HepG2 (cell line): ENCODE measurements around the gene HK3. TPM values are rescaled to one million over a fixed set of nuclear protein-coding genes. Genes with fewer than 3 reads are reported as not detected.

Source experiments
- ATAC-seq: fragments of 200-7000 bp; cut with Tn5 transposase; 3 replicates; pipeline ENCODE4 v1.9.1; 2020; ENCODE audit warnings: mild to moderate bottlenecking, moderate library complexity
- BruUV-seq: library from RNA; stranded (reverse); fragments of 400-500 nt; replicated peaks from 2 replicates; lab custom pipeline; 2021; lab: Mats Ljungman, UMichigan
- CTCF ChIA-PET: fragments of 300-600 bp; formaldehyde crosslinking; extraction: SDS; loops from one replicate; lab custom pipeline; 2021; ENCODE audit warnings: low total read pairs, inconsistent platforms, low intra/inter-chr PET ratio; lab: Yijun Ruan, JAX
- POLR2A ChIA-PET: fragments of 350-600 bp; sonication (Branson Sonifier 250); formaldehyde crosslinking; loops from one replicate; lab custom pipeline; 2020; ENCODE audit warnings: antibody characterized with exemption, inconsistent platforms; lab: Yijun Ruan, JAX
- DNase-seq: peaks from one replicate; pipeline ENCODE4 v3.0.0-alpha.2; 2015; ENCODE audit warnings: low spot score
- FAIRE-seq: peaks from 3 replicates; lab custom pipeline; 2011; peaks lifted over from hg19 to GRCh38; lab: Jason Lieb, UNC
- H2AFZ ChIP-seq: one replicate; pipeline ENCODE4 v1.6.1; 2011; ENCODE audit warnings: low read length, inconsistent platforms
- H3K27ac ChIP-seq: fragments of 300-600 bp; 3 replicates; pipeline ENCODE4 v1.8.0; 2011; ENCODE audit warnings: mixed run types, mild to moderate bottlenecking, mixed read lengths, low read length, inconsistent platforms; ENCODE audit not compliant: insufficient read depth; ENCODE audit errors: extremely low read length
- H3K27me3 ChIP-seq, 2 experiments: fragments of 200-600 bp in 1 of 2; 2 replicates in 1 of 2; 3 replicates in 1 of 2; pipeline versions ENCODE4 v1.6.0 to v1.8.0; 2011; ENCODE audit warnings: low read length in 2 of 2, mild to moderate bottlenecking in 2 of 2, moderate library complexity in 2 of 2, inconsistent platforms in 1 of 2; ENCODE audit not compliant: insufficient read depth in 2 of 2, control insufficient read depth in 1 of 2
- H3K36me3 ChIP-seq, 2 experiments: fragments of 200-600 bp in 1 of 2; replicated peaks in 1 of 2; 2 replicates in 1 of 2; 3 replicates in 1 of 2; pipeline versions ENCODE4 v1.5.1 to v1.8.0; 2011; ENCODE audit warnings: low read length in 2 of 2, inconsistent platforms in 1 of 2; ENCODE audit not compliant: insufficient read depth in 2 of 2, control insufficient read depth in 1 of 2
- H3K4me1 ChIP-seq: 2 replicates; pipeline ENCODE4 v1.5.1; 2012; ENCODE audit warnings: low read length, inconsistent platforms; ENCODE audit not compliant: insufficient read depth
- H3K4me2 ChIP-seq: 2 replicates; pipeline ENCODE4 v1.6.0; 2011; ENCODE audit warnings: low read depth, low read length, inconsistent platforms
- H3K4me3 ChIP-seq, 3 experiments: fragments of 200-600 bp in 1 of 3; sonication (generic), shearing (Covaris generic) in 1 of 3; replicated peaks in 1 of 3; 2 replicates each; pipeline ENCODE4 v1.5.1; 2011 to 2016; ENCODE audit warnings: low read length in 3 of 3, inconsistent platforms in 2 of 3, low read depth in 2 of 3, mild to moderate bottlenecking in 2 of 3, control low read depth in 1 of 3, mixed read lengths in 1 of 3; ENCODE audit not compliant: insufficient read depth in 1 of 3
- H3K79me2 ChIP-seq: one replicate; pipeline ENCODE4 v1.6.1; 2011; ENCODE audit warnings: low read length, inconsistent platforms; ENCODE audit not compliant: insufficient read depth
- H3K9ac ChIP-seq: 2 replicates; pipeline ENCODE4 v1.6.0; 2011; ENCODE audit warnings: mild to moderate bottlenecking, low read depth, low read length, inconsistent platforms; ENCODE audit not compliant: insufficient read depth
- H3K9me3 ChIP-seq: 2 replicates; pipeline ENCODE4 v1.5.1; 2012; ENCODE audit warnings: mild to moderate bottlenecking, low read length
- H4K20me1 ChIP-seq: 2 replicates; pipeline ENCODE4 v1.6.0; 2011; ENCODE audit warnings: inconsistent platforms, mild to moderate bottlenecking, low read length, moderate library complexity; ENCODE audit not compliant: insufficient read depth
- ETV5 ChIP-seq: IDR thresholded peaks from 2 replicates; pipeline ENCODE4 v1.6.1; 2018; ENCODE audit warnings: missing biosample characterization, missing genetic modification reagents, inconsistent platforms, borderline replicate concordance
- GLI4 ChIP-seq: sonication (generic); formaldehyde crosslinking; IDR thresholded peaks from 2 replicates; pipeline ENCODE4 v1.5.1; 2020; ENCODE audit warnings: missing genetic modification reagents, mild to moderate bottlenecking, moderate library complexity, borderline replicate concordance
- HCFC1 ChIP-seq: fragments of 150-350 bp; IDR thresholded peaks from 2 replicates; pipeline ENCODE4 v1.6.1; 2014; ENCODE audit warnings: low read depth, low read length
- KDM4B ChIP-seq: sonication (generic); formaldehyde crosslinking; IDR thresholded peaks from 2 replicates; pipeline ENCODE4 v1.4.0; 2020; ENCODE audit warnings: missing genetic modification reagents
- NR2F2 ChIP-seq: IDR thresholded peaks from 2 replicates; pipeline ENCODE4 v1.6.1; 2012; ENCODE audit warnings: low read depth, inconsistent platforms, borderline replicate concordance
- PHB2 ChIP-seq: fragments of 450-650 bp; IDR thresholded peaks from 2 replicates; pipeline ENCODE4 v1.6.1; 2018; ENCODE audit not compliant: partially characterized antibody
- RNF2 ChIP-seq: fragments of 450-650 bp; conservative IDR thresholded peaks from 2 replicates; pipeline ENCODE4 v1.6.1; 2016; ENCODE audit warnings: low read depth
- SAP130 ChIP-seq: IDR thresholded peaks from 2 replicates; pipeline ENCODE4 v1.6.1; 2016; ENCODE audit warnings: low read depth
- ZBTB42 ChIP-seq: sonication (generic); formaldehyde crosslinking; IDR thresholded peaks from 2 replicates; pipeline ENCODE4 v1.5.0; 2020; ENCODE audit warnings: mild to moderate bottlenecking, missing genetic modification reagents
- ZNF615 ChIP-seq: sonication (generic); formaldehyde crosslinking; IDR thresholded peaks from 2 replicates; pipeline ENCODE4 v1.5.0; 2020; ENCODE audit warnings: mild to moderate bottlenecking, missing genetic modification reagents, borderline replicate concordance
- ZNF746 ChIP-seq: sonication (generic); formaldehyde crosslinking; IDR thresholded peaks from 2 replicates; pipeline ENCODE4 v1.8.0; 2022; ENCODE audit warnings: mild to moderate bottlenecking, missing genetic modification reagents
- WGBS: methylation state at CpG from one replicate; pipeline ENCODE4 v1.1.6; 2017; ENCODE audit warnings: low lambda C conversion rate; 5-methylcytosine and 5-hydroxymethylcytosine counted together
- in situ Hi-C: cut with HindIII; loops from 2 replicates; pipeline ENCODE4 v1.10.0; 2017; ENCODE audit warnings: low pct_unique_long_range_greater_than_20kb; ENCODE audit not compliant: extremely low pct_ligation_motif_present
- intact Hi-C: fragments of 100-400 bp; cut with micrococcal nuclease; formaldehyde crosslinking; loops from one replicate; pipeline ENCODE4 v1.10.0; 2022; ENCODE audit not compliant: unreplicated experiment
- polyA plus RNA-seq, 8 experiments: library from polyadenylated mRNA; depleted of rRNA in 3 of 8; stranded (reverse) in 7 of 8; unstranded in 1 of 8; fragments of >200 nt; fragmentation: Illumina TruSeq in 4 of 8; extraction: Trizol in 4 of 8; gene quantifications; 2 replicates each; pipeline versions ENCODE4 v1.2.1 to v1.2.3, GENCODE V29; 2011 to 2016; ENCODE audit warnings: low read depth in 4 of 8, missing spikeins in 1 of 8, mixed read lengths in 1 of 8; ENCODE audit not compliant: insufficient read depth in 1 of 8
- total RNA-seq, 5 experiments: library from RNA; depleted of rRNA; stranded (reverse); fragments of >200 nt; fragmentation: Illumina TruSeq; extraction: Trizol; gene quantifications; 2 replicates each; pipeline ENCODE4 v1.2.3, GENCODE V29; 2016; ENCODE audit warnings: low read depth in 1 of 5
- TF ChIP-seq, protein P1 (sequence below): IDR thresholded peaks from 2 replicates; pipeline ENCODE4 v1.4.0; 2020; ENCODE audit warnings: mild to moderate bottlenecking, missing genetic modification reagents

Gene HK3
- total and polyA plus RNA-seq, 2 of the 13 experiments (the other 11 are each of a cell fraction or from before 2014, with no cell fraction given): not detected

DNA sequence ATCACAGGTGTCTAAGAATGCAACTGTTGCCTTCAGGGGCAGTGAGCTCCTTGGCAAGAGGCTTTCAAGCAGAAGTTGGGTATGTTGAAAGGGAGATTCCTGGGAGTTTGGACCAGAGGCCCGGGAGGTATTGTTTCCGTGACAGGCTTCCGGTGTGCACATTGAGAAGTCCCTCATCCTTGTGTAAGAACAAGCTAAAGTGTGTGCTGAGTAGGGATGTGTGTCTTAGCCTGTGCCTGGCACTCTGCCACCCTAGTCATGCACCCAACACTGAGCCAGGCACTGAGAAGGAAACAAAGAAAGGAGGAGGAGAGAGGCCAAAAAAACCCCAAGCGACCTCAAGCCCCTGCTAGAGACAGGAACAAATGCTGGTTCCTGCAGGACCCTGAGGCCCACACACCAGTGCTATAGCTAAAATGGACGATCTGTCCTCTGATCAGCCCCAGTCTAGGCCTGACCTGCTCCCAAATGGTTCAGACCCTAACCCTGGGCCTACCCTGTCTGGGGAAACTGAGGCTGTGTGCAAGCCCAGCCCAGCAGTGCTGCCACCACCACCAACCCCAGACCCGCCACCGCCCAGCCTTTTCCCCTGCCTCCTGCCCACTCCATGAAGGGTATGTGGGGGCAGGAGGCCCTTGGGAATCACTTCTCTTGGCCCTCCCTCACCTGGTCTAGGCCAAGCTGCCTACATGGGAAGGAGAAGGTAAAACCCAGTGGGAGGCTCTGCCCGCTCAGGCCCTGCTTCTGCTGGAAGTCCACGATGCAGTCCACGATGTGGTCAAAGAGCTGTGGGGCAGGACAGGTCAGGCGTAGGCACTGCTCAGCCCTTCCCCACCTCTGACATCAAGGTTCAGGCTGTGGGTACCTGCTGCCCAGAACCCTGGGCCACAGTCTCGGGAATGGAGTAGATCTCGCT is 12.6 kb downstream of the HK3 start (continued):
- TF ChIP-seq ZBTB42 (no peak), ZNF746 (CRISPR knock-in tag) (no peak), NR2F2 (no peak)

DNA sequence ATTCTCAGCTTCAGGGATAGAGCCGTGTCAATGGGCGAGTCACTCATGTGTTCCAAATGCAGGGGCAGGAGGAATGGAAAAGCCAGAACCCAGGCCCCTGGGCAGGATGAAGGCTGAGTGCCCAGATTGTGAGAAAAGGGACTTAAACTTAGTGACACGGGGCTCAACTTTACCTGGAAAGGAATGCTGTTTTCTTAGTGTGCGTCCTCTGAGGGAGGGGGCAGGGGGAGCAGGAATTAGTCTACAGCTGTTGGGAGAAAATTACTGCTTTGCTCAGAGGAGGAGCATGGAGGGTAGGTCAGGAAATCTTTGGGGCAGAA is 14.6 kb downstream of the HK3 start:
- no peak for TF ChIP-seq HCFC1
- Histone ChIP-seq H3K79me2 (no peaks in the 10 kb centered on the region), H3K4me1 (peaks cover 8% of the 10 kb centered on the region; the same call in 1 of the 2 replicates), H3K27me3 (peaks cover 6 to 67% of the 10 kb centered on the region in 2 experiments; a peak in 4 of 5 replicates), H2AFZ (no peak overlapping the region), H4K20me1 (no peaks in the 10 kb centered on the region), H3K4me2 (no peak overlapping the region), H3K36me3 (no peaks in the 10 kb centered on the region), H3K27ac (no peak overlapping the region), H3K9ac (no peak overlapping the region), H3K4me3 (no peak overlapping the region), H3K9me3 (no peaks in the 10 kb centered on the region)
- CTCF ChIA-PET: no interaction called here
- no peak for DNase-seq
- POLR2A ChIA-PET: no interaction called here
- no TSS peak for BruUV-seq
- intact Hi-C loops: no loop called here
- FAIRE-seq: no peak
- in situ Hi-C loops: no loop called here
- WGBS: 22% methylated on average over 4 of the region's 4 CpGs
- ATAC-seq: no peak

DNA sequence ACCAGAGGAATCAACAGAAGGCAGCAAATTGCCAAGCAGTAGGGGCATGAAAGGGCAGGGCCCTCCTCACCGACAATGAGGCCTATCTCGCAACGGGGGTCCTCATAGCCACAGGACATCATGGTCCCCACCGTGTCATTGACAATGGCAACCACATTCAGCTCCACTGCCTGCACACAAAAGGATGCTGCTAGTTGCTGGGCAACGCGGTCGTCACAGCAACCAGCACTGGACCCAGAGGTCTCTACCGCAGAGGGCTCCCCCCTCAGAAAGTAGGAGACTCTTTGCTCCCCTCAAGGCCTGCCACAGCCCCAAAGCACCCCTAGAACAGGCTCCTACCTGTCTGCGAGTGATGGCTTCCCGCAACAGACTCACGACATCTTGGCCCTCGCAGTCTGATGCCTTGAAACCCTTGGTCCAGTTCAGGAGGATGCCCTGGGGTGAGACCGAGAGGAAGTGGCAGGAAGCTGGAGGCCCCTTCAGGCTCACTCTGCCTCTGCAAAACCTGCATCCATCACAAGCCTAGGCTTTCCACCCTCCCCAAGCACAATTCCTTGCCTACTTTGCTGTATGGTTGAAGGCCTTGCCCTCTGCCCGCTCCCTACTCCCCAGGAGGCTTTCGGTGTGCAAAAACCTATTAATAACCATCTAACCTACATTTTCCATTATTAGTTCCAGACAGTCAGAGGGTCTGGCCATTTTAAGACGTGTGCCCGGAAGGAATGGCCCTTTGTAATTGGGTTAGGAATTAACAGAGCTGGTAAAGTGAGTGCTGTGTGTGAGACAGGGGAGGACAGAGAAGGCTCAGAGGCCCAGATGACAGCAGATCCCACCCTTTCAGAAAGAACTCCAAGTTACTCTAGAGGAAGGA is 15.2 kb downstream of the HK3 start:
- Histone ChIP-seq H3K36me3 (no peaks in the 10 kb centered on the region), H3K79me2 (no peaks in the 10 kb centered on the region), H3K4me1 (peaks cover 8% of the 10 kb centered on the region; the same call in 1 of the 2 replicates), H3K9me3 (no peaks in the 10 kb centered on the region), H3K9ac (no peak overlapping the region), H3K4me2 (no peak overlapping the region), H3K27me3 (peaks cover 6 to 71% of the 10 kb centered on the region in 2 experiments; a peak in 4 of 5 replicates), H3K27ac (no peak overlapping the region), H2AFZ (no peak overlapping the region), H4K20me1 (no peaks in the 10 kb centered on the region), H3K4me3 (no peak overlapping the region)
- no peak for FAIRE-seq
- no TSS peak for BruUV-seq
- intact Hi-C loops: no loop called here
- 47% methylated on average over 5 of the region's 17 CpGs for WGBS
- no peak for DNase-seq
- ATAC-seq: no peak
- POLR2A ChIA-PET: no interaction called here
- TF ChIP-seq PHB2 (no peak), ZNF615 (CRISPR knock-in tag) (no peak), SAP130 (CRISPR knock-in tag) (no peak), RNF2 (no peak), ETV5 (no peak), KDM4B (no peak), GLI4 (CRISPR knock-in tag) (no peak)
- TF ChIP-seq, protein P1, sequence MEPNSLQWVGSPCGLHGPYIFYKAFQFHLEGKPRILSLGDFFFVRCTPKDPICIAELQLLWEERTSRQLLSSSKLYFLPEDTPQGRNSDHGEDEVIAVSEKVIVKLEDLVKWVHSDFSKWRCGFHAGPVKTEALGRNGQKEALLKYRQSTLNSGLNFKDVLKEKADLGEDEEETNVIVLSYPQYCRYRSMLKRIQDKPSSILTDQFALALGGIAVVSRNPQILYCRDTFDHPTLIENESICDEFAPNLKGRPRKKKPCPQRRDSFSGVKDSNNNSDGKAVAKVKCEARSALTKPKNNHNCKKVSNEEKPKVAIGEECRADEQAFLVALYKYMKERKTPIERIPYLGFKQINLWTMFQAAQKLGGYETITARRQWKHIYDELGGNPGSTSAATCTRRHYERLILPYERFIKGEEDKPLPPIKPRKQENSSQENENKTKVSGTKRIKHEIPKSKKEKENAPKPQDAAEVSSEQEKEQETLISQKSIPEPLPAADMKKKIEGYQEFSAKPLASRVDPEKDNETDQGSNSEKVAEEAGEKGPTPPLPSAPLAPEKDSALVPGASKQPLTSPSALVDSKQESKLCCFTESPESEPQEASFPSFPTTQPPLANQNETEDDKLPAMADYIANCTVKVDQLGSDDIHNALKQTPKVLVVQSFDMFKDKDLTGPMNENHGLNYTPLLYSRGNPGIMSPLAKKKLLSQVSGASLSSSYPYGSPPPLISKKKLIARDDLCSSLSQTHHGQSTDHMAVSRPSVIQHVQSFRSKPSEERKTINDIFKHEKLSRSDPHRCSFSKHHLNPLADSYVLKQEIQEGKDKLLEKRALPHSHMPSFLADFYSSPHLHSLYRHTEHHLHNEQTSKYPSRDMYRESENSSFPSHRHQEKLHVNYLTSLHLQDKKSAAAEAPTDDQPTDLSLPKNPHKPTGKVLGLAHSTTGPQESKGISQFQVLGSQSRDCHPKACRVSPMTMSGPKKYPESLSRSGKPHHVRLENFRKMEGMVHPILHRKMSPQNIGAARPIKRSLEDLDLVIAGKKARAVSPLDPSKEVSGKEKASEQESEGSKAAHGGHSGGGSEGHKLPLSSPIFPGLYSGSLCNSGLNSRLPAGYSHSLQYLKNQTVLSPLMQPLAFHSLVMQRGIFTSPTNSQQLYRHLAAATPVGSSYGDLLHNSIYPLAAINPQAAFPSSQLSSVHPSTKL (CRISPR knock-in tag): no peak
- CTCF ChIA-PET: no interaction called here
- in situ Hi-C loops: no loop called here
